Stimulated activated CD8-positive, alpha-beta memory T cell treated with anti-CD3 and anti-CD28 coated beads, Interleukin-7, amount 100 ng/mL, for 1 hour (primary cell): Measurements from ENCODE around the gene MSI2.

ENCODE experiments used
- DNase-seq, 2 donors: peaks; one replicate each; pipeline ENCODE4 v3.0.0-alpha.2; 2020; ENCODE audit warnings: low read depth in 2 of 2

MSI2 gene

GRCh38 chr17:57554826-57555635 is 298.7 kb downstream of the MSI2 start:
- no peak for DNase-seq

- DNase-seq = no peak
Measured at GRCh38 chr17:57555636-57556175, 299.4 kb downstream of the MSI2 start.

- DNase-seq = no peak
Measured at GRCh38 chr17:57556320-57556719, 300.0 kb downstream of the MSI2 start.

- DNase-seq = no peak
Measured at GRCh38 chr17:57556977-57557376, 300.7 kb downstream of the MSI2 start.

- DNase-seq = no peak
Measured at GRCh38 chr17:57557416-57557815, 301.1 kb downstream of the MSI2 start.

- no peak for DNase-seq
Measured at GRCh38 chr17:57557834-57558681, 301.7 kb downstream of the MSI2 start.

GRCh38 chr17:57559226-57559625 is 302.9 kb downstream of the MSI2 start:
- DNase-seq = no peak

- DNase-seq = no peak
Measured at GRCh38 chr17:57559634-57560318, 303.5 kb downstream of the MSI2 start.

- no peak for DNase-seq
Measured at GRCh38 chr17:57560319-57560705, 304.0 kb downstream of the MSI2 start.

GRCh38 chr17:57561072-57561861 is 304.9 kb downstream of the MSI2 start:
- no peak for DNase-seq

GRCh38 chr17:57562184-57562698 is 305.9 kb downstream of the MSI2 start:
- no peak for DNase-seq

GRCh38 chr17:57563958-57564357 is 307.6 kb downstream of the MSI2 start:
- DNase-seq = no peak

- no peak for DNase-seq
Measured at GRCh38 chr17:57565176-57565575, 308.9 kb downstream of the MSI2 start.

- DNase-seq = no peak
Measured at GRCh38 chr17:57566721-57567120, 310.4 kb downstream of the MSI2 start.

GRCh38 chr17:57567251-57567650 is 310.9 kb downstream of the MSI2 start:
- no peak for DNase-seq

GRCh38 chr17:57568340-57568739 is 312.0 kb downstream of the MSI2 start:
- no peak for DNase-seq

- no peak for DNase-seq
Measured at GRCh38 chr17:57569021-57569420, 312.7 kb downstream of the MSI2 start.

GRCh38 chr17:57569853-57570252 is 313.5 kb downstream of the MSI2 start:
- no peak for DNase-seq

GRCh38 chr17:57570724-57571344 is 314.5 kb downstream of the MSI2 start:
- DNase-seq = no peak

- DNase-seq = no peak
Measured at GRCh38 chr17:57572062-57572461, 315.7 kb downstream of the MSI2 start.

- no peak for DNase-seq
Measured at GRCh38 chr17:57572600-57572999, 316.3 kb downstream of the MSI2 start.
